ENCODE results near the gene S100A4. TPM values are rescaled to one million over a fixed set of nuclear protein-coding genes. Genes with fewer than 3 reads are reported as not detected.
"Not testable (repeated sequence)": the region's sequence is repeated elsewhere in the genome, so short reads cannot be mapped to it uniquely, and the experiment has no call there.

The S100A4 gene
- 100 to 1,000 TPM; 352 to 382 TPM for total RNA-seq

DNA sequence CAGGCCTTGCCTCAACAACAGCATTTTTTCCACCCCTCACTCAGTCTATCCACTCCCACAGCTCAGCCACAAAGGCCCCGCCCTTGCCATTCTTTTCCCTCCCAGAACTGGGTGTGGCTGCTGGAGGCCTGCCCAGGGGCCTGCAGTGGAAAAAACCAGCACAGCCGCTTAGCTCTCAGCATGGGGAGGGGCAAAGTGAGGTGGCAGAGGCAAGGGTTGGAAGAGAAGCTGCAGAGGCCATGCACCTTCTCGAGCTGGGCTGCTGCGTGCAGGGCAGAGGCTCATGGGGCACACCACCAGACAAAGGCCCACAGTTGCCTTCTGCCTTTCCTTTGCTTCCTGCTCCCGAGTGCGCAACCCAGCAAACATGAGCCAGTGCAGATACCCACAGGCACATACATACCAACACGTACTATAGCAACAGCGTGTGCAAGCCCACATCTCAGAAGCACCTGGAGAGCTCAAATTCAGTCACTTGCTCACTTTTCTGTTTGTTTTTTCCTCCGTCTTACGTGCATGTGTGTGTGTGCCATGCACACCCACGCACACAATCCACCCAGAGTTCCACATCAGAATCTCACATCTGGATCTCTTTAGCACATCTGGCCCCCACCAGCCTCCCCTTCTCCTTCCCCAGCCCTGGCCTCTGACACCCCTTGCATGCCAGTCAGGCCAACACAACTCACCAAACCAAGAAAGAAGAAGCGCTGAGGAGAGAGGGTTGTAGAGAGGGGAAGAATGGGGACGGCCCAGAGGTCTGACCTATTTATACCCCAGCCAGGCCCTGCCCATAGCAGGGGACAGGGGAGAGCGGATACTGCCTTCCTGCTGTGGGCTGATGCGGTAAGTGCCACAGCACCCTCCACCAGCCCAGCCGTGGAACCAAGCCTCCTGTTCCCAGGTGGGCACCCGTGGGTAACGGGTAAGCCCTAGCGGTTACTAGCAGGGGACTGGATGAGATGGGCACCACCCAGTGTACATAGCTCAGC lies at the start of gene S100A4:
Gene S100A4 (minus strand): TSS at position 740 of the 989 bp plus-strand sequence. CDS start 1,012 bp downstream, outside the sequence.
- peak within 1 kb of the TSS; percentile 92 for H3K4me3 Mint-ChIP-seq
- no peaks in the 10 kb centered on the region for H3K9me3 Mint-ChIP-seq
- peak within 1 kb of the TSS; percentile 99 for H3K27ac Mint-ChIP-seq
- H3K4me1 Mint-ChIP-seq (ENCODE audit: low read depth) = peaks cover 74% of the 10 kb centered on the region
- intact Hi-C loops (cut with micrococcal nuclease) = loop anchor here (1.0 to 10.0 kb wide), 6 partner anchors 9 to 1511 kb away; partner anchors contain the start of genes CREB3L4, S100A11 and SLC39A1
- ChIA-PET POLR2A (interaction anchor here (0.6 to 4.2 kb wide), 10 partner anchors 8 to 422 kb away, joined by 3 to 96 read pairs (median 5); partner anchors contain the start of genes CHTOP, CREB3L4, S100A2 and S100A6), CTCF (interaction anchor here (0.6 to 5.4 kb wide), 9 partner anchors 9 to 35 kb away, joined by 3 to 66 read pairs (median 19); partner anchors contain the start of genes S100A2 and S100A6)
- H3K36me3 Mint-ChIP-seq = peaks cover 30% of the 10 kb centered on the region
- no peaks in the 10 kb centered on the region for H3K27me3 Mint-ChIP-seq
- peak; percentile 98 for DNase-seq

DNA sequence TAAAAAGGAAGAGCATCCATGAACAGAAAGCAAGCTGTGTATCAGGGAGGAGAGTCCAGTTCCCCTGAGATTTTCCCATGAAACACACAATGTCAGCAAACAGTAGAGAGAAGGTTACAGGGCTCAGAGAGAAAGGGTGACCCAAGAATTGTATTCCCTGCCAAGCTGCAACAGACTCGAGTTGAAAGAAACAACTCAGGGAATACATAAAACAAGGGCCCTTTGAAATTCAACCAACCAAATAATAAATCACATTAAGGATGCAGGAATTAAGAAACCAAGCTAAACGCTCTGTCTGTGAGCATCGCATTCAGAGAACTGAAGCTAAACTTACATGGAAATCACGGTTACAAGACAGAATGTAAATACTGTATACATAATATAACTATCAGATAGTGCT lies 47.1 kb upstream of the S100A4 start:
- no peaks in the 10 kb centered on the region for H3K9me3 Mint-ChIP-seq
- ChIA-PET CTCF (interaction anchor here (1.5 to 1.7 kb wide), 3 partner anchors 20 to 82 kb away, joined by 3 to 4 read pairs (median 4); no protein-coding TSS in a partner anchor), POLR2A (no interaction called here)
- peaks cover 9% of the 10 kb centered on the region for H3K4me1 Mint-ChIP-seq (ENCODE audit: low read depth)
- no peaks in the 10 kb centered on the region for H3K27me3 Mint-ChIP-seq
- H3K27ac Mint-ChIP-seq = no peak overlapping the region
- no peak for DNase-seq
- H3K4me3 Mint-ChIP-seq = no peak overlapping the region
- no peaks in the 10 kb centered on the region for H3K36me3 Mint-ChIP-seq
- intact Hi-C loops (cut with micrococcal nuclease) = no loop called here

DNA sequence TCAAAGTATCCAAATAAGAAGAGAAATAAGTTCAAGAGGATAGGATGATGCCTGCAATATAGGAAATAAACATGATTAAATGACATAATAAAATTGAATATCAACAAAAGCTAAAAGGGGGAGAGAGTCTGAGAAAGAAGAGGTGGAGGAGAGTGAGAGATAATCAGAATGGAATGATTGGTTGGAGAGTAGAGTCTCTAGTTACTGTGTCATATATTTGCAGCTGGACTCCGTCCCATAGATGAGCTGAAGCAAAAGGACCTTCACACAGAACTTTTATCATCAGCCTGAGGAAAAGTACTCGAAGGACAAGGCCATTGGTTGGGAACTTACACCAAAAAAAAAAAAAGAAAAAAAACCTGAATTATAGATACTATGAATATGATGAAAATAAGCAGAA lies 42.9 kb upstream of the S100A4 start:
- intact Hi-C loops (cut with micrococcal nuclease) = no loop called here
- H3K4me1 Mint-ChIP-seq (ENCODE audit: low read depth) = no peaks in the 10 kb centered on the region
- no peak for DNase-seq
- peaks cover 5% of the 10 kb centered on the region for H3K27me3 Mint-ChIP-seq
- no peak overlapping the region for H3K27ac Mint-ChIP-seq
- ChIA-PET CTCF (no interaction called here), POLR2A (interaction anchor here (0.6 kb wide), 1 partner anchor 35 kb away, joined by 4 read pairs; no protein-coding TSS in a partner anchor)
- H3K4me3 Mint-ChIP-seq = no peak overlapping the region
- H3K36me3 Mint-ChIP-seq = no peaks in the 10 kb centered on the region
- no peaks in the 10 kb centered on the region for H3K9me3 Mint-ChIP-seq

DNA sequence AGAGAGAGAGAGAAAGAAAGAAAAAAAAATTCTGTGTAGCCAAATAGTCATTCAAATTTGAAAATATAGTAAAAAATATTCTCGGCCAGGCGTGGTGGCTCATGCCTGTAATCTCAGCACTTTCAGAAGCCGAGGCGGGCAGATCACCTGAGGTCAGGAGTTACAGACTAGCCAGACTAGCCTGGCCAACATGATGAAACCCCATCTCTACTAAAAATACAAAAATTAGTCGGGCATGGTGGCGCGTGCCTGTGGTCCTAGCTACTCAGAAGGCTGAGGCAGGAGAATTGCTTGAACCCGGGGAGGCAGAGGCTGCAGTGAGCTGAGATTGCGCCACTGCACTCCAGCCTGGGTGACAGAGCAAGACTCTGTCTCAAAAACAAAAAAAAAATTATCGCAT lies 42.4 kb upstream of the S100A4 start:
- H3K4me3 Mint-ChIP-seq; intact Hi-C loops (cut with micrococcal nuclease); POLR2A ChIA-PET: not testable (repeated sequence)

DNA sequence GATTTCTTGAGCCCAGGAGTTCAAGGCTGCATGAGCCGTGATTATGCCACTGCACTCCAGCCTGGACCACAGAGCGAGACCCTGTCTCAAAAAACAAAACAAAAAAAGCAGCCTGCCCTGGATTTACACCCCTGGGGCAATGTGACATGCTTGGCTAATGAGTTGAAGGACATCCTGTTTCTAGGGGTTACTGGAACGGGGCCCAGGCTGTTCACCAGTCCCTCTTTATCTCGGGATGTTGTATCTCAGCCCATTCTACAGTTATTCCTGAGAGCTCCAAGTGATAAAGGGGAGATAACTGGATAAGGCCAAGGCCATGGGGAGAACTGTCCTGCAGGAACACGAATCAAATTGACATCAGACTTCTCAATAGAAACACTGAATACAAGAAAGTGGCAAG lies 41.7 kb upstream of the S100A4 start:
- H3K4me1 Mint-ChIP-seq (ENCODE audit: low read depth) = no peaks in the 10 kb centered on the region
- no peak overlapping the region for H3K27ac Mint-ChIP-seq
- no peaks in the 10 kb centered on the region for H3K36me3 Mint-ChIP-seq
- no peak overlapping the region for H3K4me3 Mint-ChIP-seq
- intact Hi-C loops (cut with micrococcal nuclease) = no loop called here
- ChIA-PET POLR2A (no interaction called here), CTCF (no interaction called here)
- no peak for DNase-seq
- peaks cover 5% of the 10 kb centered on the region for H3K27me3 Mint-ChIP-seq
- H3K9me3 Mint-ChIP-seq = no peaks in the 10 kb centered on the region

More for the DNA sequence above, 42.4 kb upstream of the S100A4 start:
- H3K27me3 Mint-ChIP-seq; H3K27ac Mint-ChIP-seq; CTCF ChIA-PET; H3K4me1 Mint-ChIP-seq (ENCODE audit: low read depth); H3K36me3 Mint-ChIP-seq; DNase-seq; H3K9me3 Mint-ChIP-seq: not testable (repeated sequence)

DNA sequence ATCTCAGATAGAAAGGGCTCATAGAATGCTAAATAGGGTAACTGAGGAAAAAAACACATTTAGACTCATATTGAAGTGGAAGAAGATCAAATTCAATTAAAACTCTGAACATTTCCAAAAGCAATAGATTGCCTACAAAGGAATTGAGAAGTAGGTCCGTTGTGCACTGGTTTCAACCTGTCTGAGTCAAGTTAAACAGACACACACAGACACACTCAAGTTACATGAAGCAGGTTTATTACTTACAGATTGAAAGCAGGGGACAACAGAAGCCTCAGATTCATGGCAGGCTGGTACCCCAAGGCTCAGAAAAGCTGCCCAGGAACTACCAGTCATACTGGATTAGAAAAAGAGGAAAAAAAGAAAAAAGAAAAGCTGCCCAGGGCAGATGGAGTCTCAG lies 40.7 kb upstream of the S100A4 start:
- Mint-ChIP-seq H3K27ac (no peak overlapping the region), H3K27me3 (peaks cover 5% of the 10 kb centered on the region), H3K4me3 (no peak overlapping the region), H3K36me3 (no peaks in the 10 kb centered on the region), H3K4me1 (ENCODE audit: low read depth) (no peaks in the 10 kb centered on the region), H3K9me3 (no peaks in the 10 kb centered on the region)
- no peak for DNase-seq
- intact Hi-C loops (cut with micrococcal nuclease) = no loop called here
- POLR2A ChIA-PET = no interaction called here
- CTCF ChIA-PET = no interaction called here

DNA sequence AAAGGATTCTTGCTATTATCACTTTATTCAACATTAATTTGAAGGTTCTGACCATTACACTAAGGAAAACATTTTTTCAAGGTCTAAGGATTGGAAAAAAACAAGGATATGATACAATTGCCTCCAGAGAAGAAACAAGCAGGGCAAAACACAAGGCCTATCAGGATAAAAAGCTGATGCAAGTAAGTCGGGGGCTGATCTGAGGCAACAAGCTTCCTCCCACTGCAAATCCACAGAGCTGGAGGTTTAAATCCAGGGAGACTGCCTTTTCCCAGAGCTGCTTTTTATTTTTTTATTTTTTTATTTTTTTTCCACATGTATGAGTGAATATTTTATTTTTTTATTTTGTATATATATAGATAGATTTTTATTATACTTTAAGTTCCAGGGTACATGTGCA lies 39.4 kb upstream of the S100A4 start:
- ChIA-PET POLR2A (no interaction called here), CTCF (interaction anchor here (0.7 to 1.0 kb wide), 2 partner anchors 51 to 119 kb away, joined by 3 read pairs; no protein-coding TSS in a partner anchor)
- no peaks in the 10 kb centered on the region for H3K4me1 Mint-ChIP-seq (ENCODE audit: low read depth)
- H3K27me3 Mint-ChIP-seq = peaks cover 5% of the 10 kb centered on the region
- H3K36me3 Mint-ChIP-seq = no peaks in the 10 kb centered on the region
- intact Hi-C loops (cut with micrococcal nuclease) = no loop called here
- H3K9me3 Mint-ChIP-seq = no peaks in the 10 kb centered on the region
- DNase-seq = no peak
- H3K27ac Mint-ChIP-seq = no peak overlapping the region
- no peak overlapping the region for H3K4me3 Mint-ChIP-seq

DNA sequence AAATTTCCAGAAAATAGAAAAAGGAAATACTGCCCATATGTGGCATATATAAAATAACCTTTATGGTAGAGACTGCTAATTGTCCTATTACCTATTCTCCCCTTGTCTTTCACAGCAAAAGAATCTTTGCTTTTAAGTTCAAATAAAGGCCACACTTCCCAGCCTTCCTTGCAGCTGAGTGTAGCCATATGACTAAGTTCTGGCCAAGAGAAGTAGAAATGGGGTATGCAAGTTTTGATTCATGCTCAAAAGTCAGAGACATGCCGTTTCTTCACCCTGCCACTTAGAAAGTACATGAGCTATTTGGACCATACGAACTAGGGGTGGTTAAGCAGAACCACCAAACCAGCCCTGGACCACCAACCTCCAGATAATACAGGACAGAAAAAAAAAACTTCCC lies 38.4 kb upstream of the S100A4 start:
- H3K4me1 Mint-ChIP-seq (ENCODE audit: low read depth) = no peaks in the 10 kb centered on the region
- no peaks in the 10 kb centered on the region for H3K36me3 Mint-ChIP-seq
- no peak overlapping the region for H3K27ac Mint-ChIP-seq
- H3K9me3 Mint-ChIP-seq = no peaks in the 10 kb centered on the region
- intact Hi-C loops (cut with micrococcal nuclease) = no loop called here
- DNase-seq = no peak
- H3K4me3 Mint-ChIP-seq = no peak overlapping the region
- ChIA-PET CTCF (no interaction called here), POLR2A (no interaction called here)
- H3K27me3 Mint-ChIP-seq = peaks cover 10% of the 10 kb centered on the region

DNA sequence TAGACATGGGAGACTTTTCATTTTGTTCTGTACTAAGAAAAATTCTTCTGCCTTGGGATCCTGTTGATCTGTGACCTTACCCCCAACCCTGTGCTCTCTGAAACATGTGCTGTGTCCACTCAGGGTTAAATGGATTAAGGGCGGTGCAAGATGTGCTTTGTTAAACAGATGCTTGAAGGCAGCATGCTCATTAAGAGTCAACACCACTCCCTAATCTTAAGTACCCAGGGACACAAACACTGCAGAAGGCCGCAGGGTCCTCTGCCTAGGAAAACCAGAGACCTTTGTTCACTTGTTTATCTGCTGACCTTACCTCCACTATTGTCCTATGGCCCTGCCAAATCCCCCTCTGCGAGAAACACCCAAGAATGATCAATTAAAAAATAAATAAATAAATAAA lies 37.9 kb upstream of the S100A4 start:
- H3K36me3 Mint-ChIP-seq; H3K4me1 Mint-ChIP-seq (ENCODE audit: low read depth); H3K9me3 Mint-ChIP-seq; intact Hi-C loops (cut with micrococcal nuclease); H3K4me3 Mint-ChIP-seq; CTCF ChIA-PET; DNase-seq; H3K27ac Mint-ChIP-seq; POLR2A ChIA-PET: not testable (repeated sequence)
- H3K27me3 Mint-ChIP-seq = peaks cover 14% of the 10 kb centered on the region

DNA sequence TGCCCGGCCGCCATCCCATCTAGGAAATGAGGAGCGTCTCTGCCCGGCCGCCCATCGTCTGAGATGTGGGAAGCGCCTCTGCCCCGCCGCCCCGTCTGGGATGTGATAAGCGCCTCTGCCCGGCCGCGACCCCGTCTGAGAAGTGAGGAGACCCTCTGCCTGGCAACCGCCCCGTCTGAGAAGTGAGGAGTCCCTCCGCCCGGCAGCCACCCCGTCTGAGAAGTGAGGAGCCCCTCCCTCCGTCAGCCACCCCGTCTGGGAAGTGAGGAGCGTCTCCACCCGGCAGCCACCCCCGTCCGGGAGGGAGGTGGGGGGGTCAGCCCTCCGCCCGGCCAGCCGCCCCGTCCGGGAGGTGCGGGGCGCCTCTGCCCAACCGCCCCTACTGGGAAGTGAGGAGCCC lies 37.2 kb upstream of the S100A4 start:
- POLR2A ChIA-PET; H3K4me3 Mint-ChIP-seq; H3K27ac Mint-ChIP-seq; H3K4me1 Mint-ChIP-seq (ENCODE audit: low read depth); intact Hi-C loops (cut with micrococcal nuclease); DNase-seq; CTCF ChIA-PET; H3K9me3 Mint-ChIP-seq; H3K36me3 Mint-ChIP-seq: not testable (repeated sequence)
- peaks cover 21% of the 10 kb centered on the region for H3K27me3 Mint-ChIP-seq

DNA sequence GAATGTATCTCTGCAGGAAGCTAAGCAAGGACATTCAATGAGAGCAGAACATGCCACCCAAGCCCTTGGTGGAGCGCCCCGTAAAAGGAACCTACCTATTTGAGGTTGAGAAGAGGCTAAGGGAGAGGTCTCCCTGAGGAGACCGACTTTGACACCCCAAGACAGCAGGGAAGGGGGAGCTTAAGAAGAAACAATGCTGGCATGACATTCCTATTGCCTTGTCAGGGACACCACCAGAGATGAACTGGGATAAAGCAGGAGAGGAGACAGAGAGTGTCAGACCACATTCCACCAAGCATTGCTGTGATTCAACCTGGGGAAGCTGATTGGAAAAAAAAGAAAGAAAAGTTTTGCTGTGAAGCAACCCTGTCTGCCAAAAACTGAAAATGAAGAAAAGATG lies 33.3 kb upstream of the S100A4 start:
- Mint-ChIP-seq H3K4me3 (no peak overlapping the region), H3K36me3 (no peaks in the 10 kb centered on the region), H3K4me1 (ENCODE audit: low read depth) (peaks cover 2% of the 10 kb centered on the region), H3K9me3 (no peaks in the 10 kb centered on the region), H3K27ac (no peak overlapping the region), H3K27me3 (peaks cover 26% of the 10 kb centered on the region)
- intact Hi-C loops (cut with micrococcal nuclease) = no loop called here
- ChIA-PET CTCF (interaction anchor here (0.8 to 1.8 kb wide), 2 partner anchors 47 to 84 kb away, joined by 3 to 7 read pairs; no protein-coding TSS in a partner anchor), POLR2A (interaction anchor here (0.7 kb wide), 1 partner anchor 1719 kb away, joined by 3 read pairs; no protein-coding TSS in a partner anchor)
- DNase-seq = no peak

DNA sequence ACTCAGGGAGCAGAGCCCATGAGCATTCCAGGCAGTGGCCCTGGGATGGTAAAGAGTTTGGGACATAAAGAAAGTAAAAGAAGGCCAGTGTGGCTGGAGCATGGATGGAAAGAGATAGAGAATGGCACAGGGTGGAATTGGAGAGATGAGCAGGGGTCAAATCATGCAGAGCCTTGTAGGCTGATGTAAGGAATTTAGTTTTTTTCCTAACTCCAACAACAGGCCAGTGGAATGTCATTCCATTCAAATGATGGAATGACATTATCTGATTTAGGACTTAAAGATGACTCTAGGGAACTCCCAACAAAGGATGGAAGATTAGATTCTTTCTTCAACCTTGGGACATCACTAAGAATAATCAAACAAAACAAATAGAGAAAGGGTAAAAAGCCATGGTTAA lies 32.9 kb upstream of the S100A4 start:
- no peaks in the 10 kb centered on the region for H3K9me3 Mint-ChIP-seq
- intact Hi-C loops (cut with micrococcal nuclease) = no loop called here
- CTCF ChIA-PET = interaction anchor here (0.8 to 1.8 kb wide), 3 partner anchors 46 to 83 kb away, joined by 3 to 7 read pairs (median 6); no protein-coding TSS in a partner anchor
- peaks cover 26% of the 10 kb centered on the region for H3K27me3 Mint-ChIP-seq
- POLR2A ChIA-PET = interaction anchor here (0.7 kb wide), 1 partner anchor 1719 kb away, joined by 3 read pairs; no protein-coding TSS in a partner anchor
- H3K4me3 Mint-ChIP-seq = no peak overlapping the region
- no peak overlapping the region for H3K27ac Mint-ChIP-seq
- H3K36me3 Mint-ChIP-seq = no peaks in the 10 kb centered on the region
- H3K4me1 Mint-ChIP-seq (ENCODE audit: low read depth) = peaks cover 6% of the 10 kb centered on the region
- no peak for DNase-seq

Data from activated CD4-positive, alpha-beta memory T cell treated with anti-CD3 and anti-CD28 coated beads for 36 hours (primary cell).